ENCODE measurements around the gene CRB2. TPM values are rescaled to one million over a fixed set of nuclear protein-coding genes. Genes with fewer than 3 reads are reported as not detected.

CRB2 gene
- total and polyA plus RNA-seq, 2 experiments from 2014 or later = 5.5 to 7.0 TPM

GRCh38 chr9:123311250-123311752 is 44.7 kb upstream of the CRB2 start:
- H3K4me1 ChIP-seq (ENCODE audit: insufficient read depth) = peaks cover 3% of the 10 kb centered on the region
- no peak overlapping the region for H3K27ac ChIP-seq
- no peak for DNase-seq (ENCODE audit: low spot score)
- H3K27me3 ChIP-seq = no peaks in the 10 kb centered on the region
- TF ChIP-seq CTCF (IDR thresholded peaks at IDR 0.05; ENCODE audit: poor library complexity) = no peak
- no peak for TF ChIP-seq EZH2 (IDR thresholded peaks at IDR 0.05; ENCODE audit: borderline replicate concordance)
- TF ChIP-seq EZH2phosphoT487 (IDR thresholded peaks at IDR 0.05; ENCODE audit: low read depth, severe bottlenecking, unreplicated experiment) = no peak
- no peak overlapping the region for H3K4me3 ChIP-seq
- no peaks in the 10 kb centered on the region for H3K9me2 ChIP-seq (replicated peaks; ENCODE audit: insufficient read depth)
- H3K4me2 ChIP-seq = no peak overlapping the region
- 75% methylated on average over 9 of the region's 9 CpGs for WGBS (ENCODE audit: low lambda C conversion rate, missing lambda C conversion rate)
- H3K9me3 ChIP-seq (ENCODE audit: low read depth) = no peaks in the 10 kb centered on the region
- no peaks in the 10 kb centered on the region for H3K36me3 ChIP-seq (replicated peaks; ENCODE audit: insufficient read depth, low read depth)
- H4K20me1 ChIP-seq (ENCODE audit: insufficient read depth, poor library complexity, severe bottlenecking) = no peaks in the 10 kb centered on the region
- no peaks in the 10 kb centered on the region for H3K79me2 ChIP-seq
- no peak overlapping the region for H2AFZ ChIP-seq

- WGBS (ENCODE audit: low lambda C conversion rate, missing lambda C conversion rate) = 76% methylated on average over 4 of the region's 4 CpGs
- Histone ChIP-seq H3K36me3 (replicated peaks; ENCODE audit: insufficient read depth, low read depth) (no peaks in the 10 kb centered on the region), H3K4me1 (ENCODE audit: insufficient read depth) (peaks cover 3% of the 10 kb centered on the region), H3K9me3 (ENCODE audit: low read depth) (no peaks in the 10 kb centered on the region), H3K4me3 (no peak overlapping the region), H3K4me2 (no peak overlapping the region), H3K9me2 (replicated peaks; ENCODE audit: insufficient read depth) (no peaks in the 10 kb centered on the region), H3K27me3 (no peaks in the 10 kb centered on the region), H2AFZ (no peak overlapping the region), H3K79me2 (no peaks in the 10 kb centered on the region), H4K20me1 (ENCODE audit: insufficient read depth, poor library complexity, severe bottlenecking) (no peaks in the 10 kb centered on the region), H3K27ac (no peak overlapping the region)
- TF ChIP-seq CTCF (IDR thresholded peaks at IDR 0.05; ENCODE audit: poor library complexity) (no peak), EZH2 (IDR thresholded peaks at IDR 0.05; ENCODE audit: borderline replicate concordance) (no peak), EZH2phosphoT487 (IDR thresholded peaks at IDR 0.05; ENCODE audit: low read depth, severe bottlenecking, unreplicated experiment) (no peak)
- no peak for DNase-seq (ENCODE audit: low spot score)
These were observed 43.6 kb upstream of the CRB2 start for GRCh38 chr9:123312306-123312877.

- H3K9me3 ChIP-seq (ENCODE audit: low read depth) = no peaks in the 10 kb centered on the region
- no peaks in the 10 kb centered on the region for H3K79me2 ChIP-seq
- WGBS (ENCODE audit: low lambda C conversion rate, missing lambda C conversion rate) = 97% methylated on average over 6 of the region's 6 CpGs
- H2AFZ ChIP-seq = no peak overlapping the region
- no peaks in the 10 kb centered on the region for H3K36me3 ChIP-seq (replicated peaks; ENCODE audit: insufficient read depth, low read depth)
- TF ChIP-seq CTCF (IDR thresholded peaks at IDR 0.05; ENCODE audit: poor library complexity) (no peak), EZH2 (IDR thresholded peaks at IDR 0.05; ENCODE audit: borderline replicate concordance) (no peak), EZH2phosphoT487 (IDR thresholded peaks at IDR 0.05; ENCODE audit: low read depth, severe bottlenecking, unreplicated experiment) (no peak)
- no peaks in the 10 kb centered on the region for H4K20me1 ChIP-seq (ENCODE audit: insufficient read depth, poor library complexity, severe bottlenecking)
- H3K27ac ChIP-seq = no peak overlapping the region
- no peak for DNase-seq (ENCODE audit: low spot score)
- no peak overlapping the region for H3K4me2 ChIP-seq
- no peaks in the 10 kb centered on the region for H3K9me2 ChIP-seq (replicated peaks; ENCODE audit: insufficient read depth)
- no peak overlapping the region for H3K4me3 ChIP-seq
- no peaks in the 10 kb centered on the region for H3K27me3 ChIP-seq
- peaks cover 10% of the 10 kb centered on the region for H3K4me1 ChIP-seq (ENCODE audit: insufficient read depth)
These were observed 41.4 kb upstream of the CRB2 start for GRCh38 chr9:123314617-123315016.
